ENCODE measurements around the gene EPHB1.

The EPHB1 gene

DNA sequence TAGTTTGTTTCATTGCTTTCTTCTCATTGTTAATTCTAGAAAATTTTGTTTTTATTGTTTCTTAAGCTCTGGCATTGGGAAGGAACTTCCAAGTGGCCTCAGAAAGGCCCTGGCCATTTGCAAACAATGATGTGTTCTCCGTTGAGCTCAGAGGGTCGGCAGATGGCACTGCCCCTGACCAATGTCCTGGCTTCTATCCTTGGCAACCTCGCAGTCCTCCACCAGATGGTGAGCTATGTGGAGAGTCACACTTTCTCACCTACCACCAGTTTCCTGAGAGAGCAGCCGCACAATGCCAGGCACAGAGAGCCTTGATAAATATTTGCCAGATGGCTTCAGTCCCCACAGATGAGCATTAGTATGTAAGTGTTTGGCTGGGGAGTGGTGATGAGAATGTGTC, 343.7 kb downstream of the EPHB1 start:
- no peak for DNase-seq

DNA sequence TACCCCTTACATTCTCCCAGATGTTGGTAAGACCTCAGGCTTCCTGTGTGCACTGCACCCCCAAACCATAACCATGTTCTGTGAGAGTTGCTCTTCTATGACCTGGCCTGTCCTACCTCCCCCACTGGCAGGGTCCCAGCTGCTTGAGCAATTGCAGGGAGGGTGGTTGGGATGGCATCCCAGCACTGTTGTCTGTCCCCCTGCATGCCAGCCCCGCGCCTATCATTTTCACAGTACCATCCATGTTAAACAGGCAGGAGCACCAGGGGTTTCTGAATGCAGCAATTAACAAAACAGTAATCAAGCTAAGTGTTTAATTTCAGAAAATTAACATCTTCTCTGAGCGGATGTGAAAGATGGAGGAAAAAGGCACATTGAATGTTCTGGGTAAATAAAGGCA, 345.5 kb downstream of the EPHB1 start:
- no peak for DNase-seq

DNA sequence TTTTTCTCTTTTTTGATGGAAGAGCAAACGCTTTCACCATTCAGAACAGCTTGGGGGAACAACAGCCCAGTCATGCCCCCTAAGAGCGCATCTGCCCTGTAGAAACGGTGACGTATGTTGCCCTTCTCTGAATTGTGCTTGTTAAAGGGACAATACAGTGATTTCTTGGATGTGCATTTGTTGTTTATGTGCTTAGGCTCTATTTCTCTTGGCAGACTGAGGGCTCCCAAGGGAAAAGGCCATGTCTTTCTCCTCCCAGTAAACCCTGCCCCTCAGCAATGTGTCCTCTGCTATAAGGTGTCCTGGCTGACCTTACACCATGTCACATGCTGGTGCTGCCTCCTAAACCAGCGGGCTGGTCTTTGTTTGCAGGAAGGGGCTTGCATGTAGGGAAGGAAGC, 346.1 kb downstream of the EPHB1 start:
- DNase-seq: no peak

DNA sequence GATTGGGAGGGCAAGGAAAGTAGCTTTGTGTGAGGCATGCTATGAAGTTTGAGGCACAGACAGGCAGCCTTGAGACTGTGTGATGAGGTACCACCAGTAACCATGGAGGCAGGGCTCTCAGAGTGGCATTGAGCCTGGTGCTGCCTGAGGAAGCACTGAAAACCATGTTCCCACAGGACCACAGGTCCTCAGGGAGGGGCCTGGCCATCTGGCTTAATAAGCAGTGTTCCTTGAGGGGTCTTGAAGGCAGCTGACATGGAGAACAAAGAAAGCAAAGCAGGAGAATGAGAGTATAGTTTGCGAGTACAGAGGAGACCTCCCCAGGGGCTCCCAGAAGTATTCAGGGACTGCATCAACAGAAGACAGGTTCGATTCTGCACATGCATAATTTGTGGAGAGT, 346.6 kb downstream of the EPHB1 start:
- no peak for DNase-seq

DNA sequence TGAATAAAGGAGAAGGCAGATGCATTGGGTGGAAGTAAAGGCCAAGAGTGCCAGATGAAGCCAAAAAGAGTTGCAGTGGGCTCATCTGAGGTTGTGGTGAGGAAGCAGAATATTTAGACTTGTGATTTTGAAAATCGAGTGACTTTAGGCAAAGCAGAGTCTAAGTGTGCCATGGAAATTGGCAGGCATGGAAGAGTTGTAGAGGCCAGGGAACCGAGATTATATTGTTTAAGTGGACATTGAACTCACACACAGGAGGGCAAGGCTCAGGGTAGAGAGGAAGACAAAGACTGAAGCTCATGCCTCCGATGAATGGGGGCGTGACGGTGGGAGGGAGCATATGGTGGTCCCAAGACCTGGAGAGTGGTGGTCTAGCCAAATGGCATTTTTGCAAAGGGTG, 347.5 kb downstream of the EPHB1 start:
- no peak for DNase-seq

DNA sequence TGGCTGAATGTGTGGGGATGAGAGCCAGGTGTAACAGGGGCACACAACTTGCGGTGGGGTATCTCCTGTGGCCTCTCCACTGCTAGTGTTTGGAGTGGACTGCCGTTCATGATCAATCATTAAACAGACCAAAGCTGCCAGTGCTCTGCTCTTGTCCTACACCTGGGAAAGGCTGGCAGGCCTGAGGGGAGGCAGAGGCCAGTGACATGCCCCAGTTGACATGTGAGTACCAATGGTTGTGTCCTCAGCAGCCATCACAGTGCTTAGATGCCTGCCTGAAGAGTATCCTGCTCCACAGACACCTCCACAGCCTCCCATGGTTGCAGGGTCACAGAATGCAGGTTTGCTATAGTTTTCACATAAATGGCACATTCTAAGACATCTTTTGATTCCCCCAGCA, 348.4 kb downstream of the EPHB1 start:
- DNase-seq: no peak

DNA sequence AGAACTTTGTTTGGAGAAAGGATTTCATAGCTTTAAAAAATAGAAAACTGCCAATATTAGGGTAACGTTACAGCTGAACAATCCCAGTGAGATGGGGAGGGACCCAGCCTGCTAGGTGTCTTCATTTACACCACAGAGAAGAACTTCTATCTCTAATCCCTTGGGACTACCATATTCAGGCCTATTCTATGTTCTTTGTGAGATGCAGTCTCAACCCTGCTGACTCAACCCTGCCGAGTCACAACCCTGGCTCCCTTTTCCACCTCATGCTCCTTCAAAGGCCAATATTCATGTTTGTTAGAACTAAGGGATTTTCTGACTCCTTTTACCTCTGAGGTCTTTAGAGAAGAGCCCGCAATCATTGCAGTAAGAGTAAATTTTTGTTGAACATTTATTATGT, 350.5 kb downstream of the EPHB1 start:
- no peak for DNase-seq

DNA sequence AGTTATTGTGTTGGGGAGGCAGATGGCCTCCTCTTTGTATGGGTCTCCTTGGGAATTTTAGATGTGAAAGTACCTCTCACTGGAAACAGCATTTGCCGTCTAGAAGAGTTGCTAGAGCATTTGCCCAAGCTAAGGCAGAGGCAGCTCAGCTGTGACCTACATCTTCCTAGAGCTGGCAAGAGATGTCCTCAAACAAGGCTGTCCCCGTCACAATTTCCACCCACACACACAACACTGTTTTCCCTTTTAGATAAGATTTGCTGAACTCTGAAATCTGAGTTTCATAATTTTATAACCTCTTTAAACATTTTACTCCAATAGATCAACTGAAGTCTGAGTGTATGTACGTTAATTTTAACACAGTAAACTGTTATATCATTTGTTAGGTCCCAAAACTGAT, 352.6 kb downstream of the EPHB1 start:
- no peak for DNase-seq

DNA sequence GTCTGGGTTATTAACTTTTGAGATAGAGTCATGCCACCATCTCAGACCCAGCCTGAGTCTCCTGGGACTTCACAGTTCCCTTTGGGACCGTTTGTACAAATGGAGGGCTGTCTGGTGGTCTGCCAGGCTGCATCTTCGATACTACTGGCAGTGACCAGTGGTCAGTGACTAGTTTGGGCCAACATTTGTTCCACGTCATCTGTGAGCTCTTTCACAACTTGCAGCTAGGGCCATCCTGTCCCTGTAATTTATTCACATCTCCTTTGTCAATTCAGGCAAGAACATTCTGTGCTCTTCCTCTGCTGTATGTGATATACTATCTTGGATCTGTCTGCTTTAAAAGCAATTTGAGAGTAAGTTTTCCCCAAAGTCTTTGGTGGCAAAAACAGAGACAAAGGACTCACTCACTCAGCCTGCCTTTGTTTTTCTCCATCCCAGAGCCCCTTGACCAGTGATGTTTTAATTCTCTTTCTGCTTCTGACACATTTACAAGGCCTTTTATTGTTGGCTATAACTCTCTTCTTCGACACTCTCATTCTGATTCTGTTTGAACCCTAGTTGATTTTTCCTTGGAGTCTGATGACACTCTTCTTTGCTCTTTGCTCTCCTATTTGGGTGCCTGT, 353.4 kb downstream of the EPHB1 start:
- DNase-seq: no peak

DNA sequence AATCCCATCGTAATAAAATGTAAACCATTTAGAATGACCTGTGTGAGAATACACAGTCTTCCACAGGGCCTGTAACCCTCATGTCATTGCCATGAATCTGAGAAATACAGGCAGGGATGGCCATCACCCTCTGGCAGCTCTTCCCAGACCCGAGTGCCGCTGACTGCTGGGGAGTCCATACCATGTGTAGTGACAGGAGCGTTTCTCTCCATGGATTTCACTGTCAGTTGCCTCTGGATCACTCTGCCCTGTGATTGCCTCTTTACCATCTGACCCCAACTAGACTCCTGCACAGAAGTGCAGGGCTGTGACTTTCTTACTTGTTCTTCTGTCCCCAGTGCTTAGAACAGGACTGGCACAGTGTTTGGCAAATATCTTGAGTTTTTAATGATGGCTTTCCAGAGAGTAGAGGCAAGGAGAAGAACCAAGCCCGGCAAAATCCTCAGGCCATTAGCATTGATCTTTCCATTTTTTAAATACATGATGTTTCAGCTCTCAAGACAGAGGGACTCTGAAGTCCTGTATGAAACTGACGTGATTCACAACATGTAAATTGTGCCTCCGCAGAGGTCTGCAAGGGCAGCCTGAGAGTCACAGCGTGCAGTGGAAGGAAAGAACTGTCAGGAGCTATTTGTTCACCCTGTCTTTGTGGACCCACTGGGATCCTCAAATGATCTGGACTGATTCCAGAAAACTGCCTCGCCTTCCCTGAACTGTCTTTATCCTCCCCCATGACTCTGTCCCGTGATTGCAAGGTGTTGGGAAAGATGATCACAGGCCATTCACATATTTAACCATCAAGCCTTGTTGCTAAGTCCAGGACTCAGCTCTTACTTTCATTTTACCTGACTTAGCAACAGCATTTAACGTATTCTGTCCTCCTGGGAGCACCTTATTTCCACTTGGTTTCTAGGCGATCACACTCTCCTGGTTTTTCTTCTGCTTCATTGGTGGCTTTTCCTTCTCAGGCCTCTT, 354.9 kb downstream of the EPHB1 start:
- DNase-seq: no peak

DNA sequence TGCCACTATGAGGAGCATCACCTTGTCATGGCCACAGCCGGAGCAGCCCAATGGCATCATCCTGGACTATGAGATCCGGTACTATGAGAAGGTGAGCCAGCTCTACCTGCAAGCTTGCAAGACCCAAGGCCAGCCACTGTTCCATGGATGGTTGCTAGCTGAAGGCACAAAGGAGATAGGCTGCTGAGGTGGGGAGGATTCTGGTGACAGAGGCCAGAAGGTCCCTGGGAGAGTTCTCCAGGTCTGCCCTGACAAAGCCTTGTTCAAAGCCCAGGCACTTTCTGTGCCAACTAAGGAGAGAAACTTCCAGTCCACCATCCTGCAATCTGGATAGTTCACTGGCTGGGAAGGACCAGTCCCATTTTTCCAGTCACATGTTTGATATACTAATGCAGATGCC, 359.1 kb downstream of the EPHB1 start:
- no peak for DNase-seq

DNA sequence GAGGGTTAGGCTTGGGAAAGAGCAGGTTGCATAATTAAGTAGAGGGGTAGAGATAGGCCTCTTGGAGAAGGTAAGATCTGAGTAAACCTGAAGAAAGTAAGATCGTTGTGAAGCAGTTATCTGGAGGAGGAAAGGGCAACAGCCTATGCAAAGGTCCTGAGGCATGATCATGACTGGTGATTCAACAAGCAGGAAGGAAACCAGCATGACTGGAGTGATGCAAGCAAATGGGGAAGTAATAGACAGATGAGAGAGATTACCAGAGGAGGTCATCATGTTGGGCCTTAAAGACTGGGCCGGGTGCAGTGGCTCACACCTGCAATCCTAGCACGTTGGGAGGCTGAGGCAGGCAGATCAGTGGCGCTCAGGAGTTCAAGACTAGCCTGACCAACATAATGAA, 360.2 kb downstream of the EPHB1 start:
- no peak for DNase-seq

DNA sequence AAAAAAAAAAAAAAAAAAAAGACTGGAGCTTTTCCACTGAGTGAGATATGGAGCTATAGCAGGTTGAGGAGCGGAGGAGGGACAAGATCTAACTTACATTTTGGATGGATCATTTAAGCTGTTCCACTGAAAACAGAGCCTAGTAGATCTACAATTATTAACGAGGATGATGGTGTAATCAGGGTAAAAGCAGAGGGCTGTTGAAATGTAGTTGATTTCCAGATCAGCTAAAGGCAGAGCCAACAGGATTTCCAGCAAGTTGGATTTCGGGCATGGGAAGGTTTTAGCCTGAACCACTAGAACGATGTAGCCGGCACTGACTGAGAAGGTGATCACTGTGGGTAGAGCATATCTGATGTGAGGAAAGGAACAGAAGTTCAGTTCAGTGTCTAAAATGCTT, 360.7 kb downstream of the EPHB1 start:
- DNase-seq: no peak

DNA sequence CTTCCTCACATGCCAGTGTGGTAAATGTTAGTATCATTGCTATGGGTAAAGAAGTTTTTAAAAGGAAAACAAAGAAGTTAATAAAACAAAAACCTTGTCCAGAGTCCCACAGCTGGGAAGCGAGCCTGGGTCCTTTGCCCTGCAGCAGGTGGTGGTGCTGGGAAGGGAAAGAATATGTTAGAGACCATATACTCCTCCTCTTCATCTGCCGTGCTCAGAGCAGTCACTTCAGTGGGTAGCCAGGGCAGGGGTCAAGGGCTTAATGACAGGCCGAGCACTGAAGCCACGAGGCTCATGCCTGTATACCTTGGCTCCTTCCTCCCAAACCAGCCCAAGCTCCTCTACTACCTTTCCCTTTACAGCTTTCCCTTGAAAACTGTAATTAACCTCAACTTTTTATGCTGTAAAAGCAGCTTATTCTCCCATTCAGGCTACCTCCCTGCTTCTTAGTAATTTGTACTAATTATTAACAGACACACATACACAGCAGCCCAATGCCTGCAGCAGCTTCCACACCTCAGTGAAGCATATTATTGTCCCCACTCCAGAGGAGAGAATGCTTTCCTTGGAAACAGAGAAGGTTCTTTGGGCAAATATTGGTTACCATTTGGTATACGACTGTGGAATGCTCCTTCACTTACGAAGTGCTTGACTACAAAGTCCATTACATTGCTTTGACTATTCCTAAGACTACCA, 362.1 kb downstream of the EPHB1 start:
- no peak for DNase-seq

DNA sequence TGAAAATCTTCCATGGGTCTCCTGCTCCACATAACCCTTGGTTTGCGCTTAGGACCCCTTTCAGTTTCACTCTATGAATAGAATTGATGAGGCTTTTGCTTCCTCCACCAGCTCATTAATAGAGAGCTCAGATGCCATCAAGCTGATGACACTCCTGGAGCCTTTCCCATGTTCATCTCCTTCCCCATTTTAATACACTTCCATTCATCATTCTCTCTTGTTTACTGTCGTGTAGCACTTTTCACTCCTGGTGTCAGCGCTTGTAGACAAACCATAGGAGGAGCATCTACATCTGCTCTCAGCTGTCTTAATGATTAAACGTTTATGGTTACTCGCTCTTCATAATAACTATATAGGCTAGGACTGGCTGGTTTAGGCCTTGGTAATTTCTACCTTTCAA, 363.5 kb downstream of the EPHB1 start:
- DNase-seq: no peak

DNA sequence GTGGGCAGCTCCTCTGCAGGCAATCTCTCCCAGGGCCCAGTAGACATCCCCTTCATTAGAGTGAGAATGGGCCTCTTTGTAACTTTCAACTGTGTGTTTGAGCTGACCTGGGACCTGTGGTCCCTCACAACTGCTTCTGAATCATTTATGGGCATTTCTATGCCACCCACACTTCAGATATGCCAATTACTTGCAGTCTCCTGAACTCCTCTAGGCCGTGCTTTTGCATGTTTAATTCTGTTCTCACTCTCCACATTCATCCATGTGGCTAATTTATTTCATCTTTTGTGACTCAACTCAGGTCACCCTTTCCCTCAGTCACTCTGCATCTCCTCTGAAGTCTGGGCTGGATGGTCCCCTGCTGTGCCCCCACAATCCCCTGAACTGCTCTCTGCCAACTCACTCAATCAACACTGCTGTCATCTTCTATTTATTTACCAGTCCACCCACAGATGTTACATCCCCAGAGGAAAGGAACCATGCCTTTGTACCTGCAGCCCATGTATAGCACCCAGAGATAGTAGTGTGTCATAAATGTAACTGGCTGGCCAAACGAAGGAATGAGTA, 364.7 kb downstream of the EPHB1 start:
- DNase-seq: no peak

DNA sequence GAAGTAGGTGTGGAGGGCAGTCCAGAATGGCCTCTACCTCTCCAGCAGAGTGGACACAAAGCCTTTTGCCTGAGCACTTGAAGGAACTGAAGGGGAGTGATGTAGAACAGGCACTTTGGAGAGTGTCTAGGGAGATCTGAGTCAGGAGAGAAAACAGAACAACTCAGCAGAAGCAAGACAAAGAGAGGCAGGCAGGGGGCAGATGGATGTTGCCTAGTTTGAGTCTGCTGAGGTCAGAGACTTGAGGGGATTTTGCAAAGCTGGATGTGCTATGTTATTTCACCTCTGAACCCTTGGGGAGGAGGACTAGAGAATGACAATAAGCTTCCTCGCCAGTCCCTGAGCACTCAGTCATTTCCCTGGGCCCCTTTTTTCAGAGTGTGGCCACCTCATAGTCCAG, 366.4 kb downstream of the EPHB1 start:
- DNase-seq: no peak

DNA sequence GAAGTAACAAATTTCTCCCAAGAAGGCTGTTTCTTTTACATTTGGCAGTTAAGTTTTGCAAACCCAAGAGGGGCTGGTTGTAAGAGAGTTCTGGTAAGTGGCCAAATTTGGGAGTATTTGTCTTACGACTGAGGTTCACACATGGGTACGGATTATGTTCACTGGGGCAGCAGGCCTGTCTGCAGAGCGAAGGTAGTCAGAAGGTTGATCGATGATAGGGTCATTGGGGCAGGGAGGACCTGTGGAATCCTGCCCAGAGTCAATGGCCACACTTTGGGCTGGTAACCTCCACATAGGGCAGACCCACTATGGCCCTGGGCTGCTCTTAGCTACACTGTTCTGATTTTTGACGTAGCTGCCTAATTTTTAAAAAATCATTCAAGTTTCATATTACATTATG, 368.6 kb downstream of the EPHB1 start:
- no peak for DNase-seq

DNA sequence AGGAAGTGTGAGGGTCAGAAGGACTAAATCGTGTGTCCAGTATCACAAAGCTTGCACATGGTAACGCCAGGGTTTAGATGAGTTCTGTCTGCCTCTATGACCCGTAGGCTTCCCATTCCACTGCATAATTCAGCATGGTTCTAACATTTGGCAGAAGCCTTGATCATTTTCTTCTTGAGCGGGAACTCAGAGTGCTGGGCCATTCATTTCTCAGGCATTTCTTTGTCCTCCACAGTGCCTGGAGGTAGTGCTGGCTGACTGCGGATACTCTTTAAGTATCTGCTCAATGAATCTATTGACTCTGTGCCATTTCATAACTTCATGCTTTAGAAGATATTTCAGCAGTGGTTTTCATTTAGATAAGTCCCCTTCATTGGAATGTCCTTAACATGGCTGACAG, 370.2 kb downstream of the EPHB1 start:
- no peak for DNase-seq

DNA sequence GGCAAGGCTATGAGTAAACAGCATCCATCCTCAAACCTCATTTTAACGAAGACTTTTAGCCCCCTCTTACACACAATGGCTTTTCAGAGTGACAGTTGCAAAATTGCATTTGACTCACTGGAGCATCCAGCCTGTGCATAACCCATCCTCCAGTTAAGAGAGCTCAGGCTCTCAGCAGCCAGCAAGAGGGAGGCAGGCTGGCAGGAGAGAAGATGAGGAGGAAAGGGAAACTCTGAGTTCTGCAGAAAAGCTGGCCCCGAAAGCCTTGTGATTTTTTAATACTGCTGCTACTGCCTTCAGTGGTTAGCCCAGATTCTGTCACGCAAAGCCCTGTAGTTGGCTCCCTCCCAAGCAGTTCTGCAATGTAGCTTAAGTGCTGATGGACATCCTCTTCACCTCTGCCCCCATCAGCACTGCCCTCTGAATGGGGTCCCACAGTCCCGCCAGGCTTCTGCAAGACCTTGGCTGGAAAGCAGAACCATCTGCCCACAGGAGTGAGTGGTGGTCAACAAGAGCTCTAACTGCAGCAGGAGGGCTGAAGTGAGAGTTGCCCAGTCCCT, 371.3 kb downstream of the EPHB1 start:
- no peak for DNase-seq

DNA sequence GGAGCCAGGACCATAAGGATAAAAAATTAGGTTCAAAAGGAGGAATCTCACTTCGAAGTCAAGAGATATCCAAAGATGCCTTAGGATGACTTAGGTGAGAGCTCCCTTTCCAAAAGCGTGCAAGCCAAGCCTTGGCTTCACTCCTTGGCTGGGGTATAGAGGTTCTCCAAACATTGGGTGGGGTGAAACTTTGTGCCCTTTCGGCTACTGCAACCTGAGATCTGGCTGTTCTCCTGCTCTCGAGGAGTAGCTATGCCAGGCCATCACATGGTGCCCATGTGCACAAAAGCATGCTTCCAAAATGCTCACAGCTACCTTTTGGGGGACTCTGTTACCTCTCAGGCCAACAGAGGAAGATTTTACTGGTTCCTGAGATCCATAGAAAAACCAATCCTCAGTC, 373.8 kb downstream of the EPHB1 start:
- no peak for DNase-seq

DNA sequence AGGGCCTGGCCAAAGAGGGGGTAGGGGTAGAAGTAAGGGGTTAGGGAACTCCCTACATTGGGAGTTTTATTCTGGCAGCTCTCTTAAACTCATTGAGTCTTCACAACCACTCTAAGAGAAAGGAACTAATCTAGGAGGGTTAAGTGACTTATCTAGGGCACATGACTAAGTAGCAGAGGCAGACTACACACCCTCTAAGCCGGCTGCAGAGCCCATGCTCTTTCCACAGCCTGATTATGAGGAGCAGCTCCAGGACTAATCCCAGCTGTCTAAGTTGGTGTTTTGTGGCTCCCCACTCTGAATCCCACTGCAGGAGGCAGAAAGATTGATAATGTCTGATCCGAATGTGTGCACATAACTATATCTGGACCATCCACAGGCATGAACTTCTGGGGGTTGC, 374.6 kb downstream of the EPHB1 start:
- no peak for DNase-seq

DNA sequence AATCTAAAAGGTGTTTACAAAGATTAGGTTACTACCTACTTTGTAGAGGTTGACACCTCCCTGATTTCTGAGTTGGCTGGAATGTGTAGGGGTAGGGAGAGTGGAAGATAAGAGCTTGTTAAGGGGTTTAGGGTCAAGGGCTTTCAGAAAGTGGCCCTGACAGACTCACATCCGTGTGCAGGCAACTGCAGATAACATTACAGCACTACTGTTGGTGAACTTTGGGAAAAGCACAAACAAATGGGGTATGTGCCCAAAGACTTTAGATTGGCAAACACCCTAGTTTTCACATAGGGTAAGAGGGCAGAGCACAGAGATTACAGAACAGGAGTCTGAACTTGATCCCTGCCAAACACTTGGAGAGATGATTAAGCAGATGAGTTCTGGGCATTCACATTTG, 375.7 kb downstream of the EPHB1 start:
- DNase-seq: no peak

Measured in NCI-H1694 (cell line).